ENCODE measurements around the gene STK16.

STK16 gene

GRCh38 chr2:219289537-219290361 is 44.5 kb downstream of the STK16 start:
- DNase-seq = no peak

DNA sequence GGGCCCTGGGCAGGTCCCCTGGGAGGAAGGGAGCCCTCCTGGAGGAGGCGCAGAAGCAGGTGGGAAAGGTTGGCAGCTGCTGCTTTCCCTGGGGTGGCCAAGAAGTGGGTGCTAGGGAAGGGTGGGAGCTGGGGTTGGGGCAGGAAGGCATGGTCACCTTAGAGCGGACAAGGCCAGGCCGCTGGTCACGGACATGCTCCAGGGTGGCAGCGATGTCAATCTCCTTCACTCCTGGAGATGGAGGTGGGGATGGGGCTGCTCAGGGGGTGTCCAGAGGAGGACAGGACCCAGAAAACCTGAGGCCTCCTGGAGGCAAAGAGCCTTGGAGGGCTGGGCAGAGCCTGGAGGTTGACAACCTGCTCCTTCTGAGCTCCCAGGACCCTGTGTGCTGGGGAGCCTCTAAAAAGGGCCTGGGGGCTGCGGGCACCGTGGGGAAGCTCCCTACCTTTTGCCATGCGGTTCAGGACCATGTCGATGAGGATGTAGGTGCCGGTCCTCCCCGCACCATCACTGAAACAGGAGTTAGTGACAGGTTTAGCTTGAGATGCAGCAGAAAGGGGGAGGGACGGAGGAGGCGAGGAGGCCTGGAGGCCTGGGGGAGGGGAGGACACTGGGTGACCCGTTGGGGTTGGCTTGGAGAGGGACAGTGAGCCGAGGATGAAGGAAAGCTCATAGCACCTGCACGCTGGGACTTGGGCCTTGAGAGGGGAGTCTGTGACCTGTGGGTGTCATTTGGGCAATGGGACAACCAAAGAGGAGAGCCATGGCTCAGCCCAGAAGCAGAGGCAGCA is 45.3 kb downstream of the STK16 start:
- DNase-seq = no peak

DNA sequence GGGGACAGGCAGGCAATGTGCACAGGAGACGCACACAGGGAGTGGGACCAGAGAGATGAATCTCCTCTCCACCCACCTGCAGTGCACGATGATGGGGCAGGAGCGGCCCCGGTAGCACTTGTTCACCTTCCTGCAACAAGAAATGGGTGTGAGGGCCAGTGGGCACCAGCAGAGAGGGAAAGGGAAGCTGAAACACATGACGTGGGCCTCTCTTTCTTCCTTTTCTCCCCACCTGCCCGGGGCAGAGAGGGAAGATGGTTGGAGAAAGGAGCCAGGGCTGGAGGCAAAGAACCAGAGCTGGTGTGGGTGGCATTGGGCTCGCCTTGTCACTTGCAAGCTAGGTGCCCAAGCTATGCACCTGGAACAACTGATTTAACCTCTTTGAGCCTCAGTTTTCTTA is 46.1 kb downstream of the STK16 start:
- DNase-seq = no peak

GRCh38 chr2:219291910-219292490 is 46.7 kb downstream of the STK16 start:
- DNase-seq = no peak

GRCh38 chr2:219292616-219293015 is 47.3 kb downstream of the STK16 start:
- DNase-seq = no peak

DNA sequence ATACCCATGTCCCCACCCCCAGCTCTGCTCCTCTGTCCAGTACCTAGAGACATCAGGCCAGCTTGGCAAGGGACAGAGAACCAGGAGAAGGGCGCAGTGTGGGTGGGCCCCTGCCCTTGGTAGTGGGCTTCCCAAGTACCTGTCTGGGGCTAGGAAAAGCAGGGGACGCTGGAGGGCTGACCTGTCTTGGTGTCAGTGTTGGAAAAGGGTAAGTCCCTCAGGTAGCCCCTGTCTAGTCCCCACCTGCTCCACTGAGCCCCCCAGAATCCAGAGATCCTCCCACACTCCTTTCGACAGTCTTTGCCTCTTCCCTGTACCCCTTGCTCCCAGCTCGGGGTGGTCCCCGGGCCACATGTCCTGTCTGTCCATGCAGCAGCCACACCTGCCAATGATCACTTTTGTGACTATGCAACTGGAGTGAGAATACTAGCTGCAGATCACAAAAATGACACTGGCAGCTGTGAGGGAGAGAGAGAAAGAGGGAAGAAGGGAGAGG is 48.5 kb downstream of the STK16 start:
- DNase-seq = peak; percentile 18 to 19

- DNase-seq = peak; percentile 92 to 94
Measured at GRCh38 chr2:219294356-219295351, 49.4 kb downstream of the STK16 start.

DNA sequence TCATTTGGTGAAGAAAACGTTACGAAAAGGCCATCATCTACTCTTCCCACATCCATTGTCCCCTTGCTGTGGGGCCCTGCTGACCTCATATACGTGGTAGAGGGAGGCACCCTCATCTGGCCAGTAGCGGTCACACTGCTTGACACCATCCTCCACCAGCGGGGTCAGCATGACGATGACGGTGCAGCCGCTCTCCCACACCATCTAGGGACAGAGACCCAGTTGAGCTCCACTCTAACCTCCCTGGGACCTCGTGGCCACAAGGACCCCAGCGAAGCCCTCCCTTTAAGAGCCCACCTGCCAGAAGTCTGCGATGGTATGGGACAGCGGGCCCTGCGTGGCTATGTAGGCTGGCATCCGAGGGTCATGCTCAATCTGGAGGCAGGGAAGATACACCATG is 50.9 kb downstream of the STK16 start:
- DNase-seq = peak in 1 of 2 experiments; percentile 14

DNA sequence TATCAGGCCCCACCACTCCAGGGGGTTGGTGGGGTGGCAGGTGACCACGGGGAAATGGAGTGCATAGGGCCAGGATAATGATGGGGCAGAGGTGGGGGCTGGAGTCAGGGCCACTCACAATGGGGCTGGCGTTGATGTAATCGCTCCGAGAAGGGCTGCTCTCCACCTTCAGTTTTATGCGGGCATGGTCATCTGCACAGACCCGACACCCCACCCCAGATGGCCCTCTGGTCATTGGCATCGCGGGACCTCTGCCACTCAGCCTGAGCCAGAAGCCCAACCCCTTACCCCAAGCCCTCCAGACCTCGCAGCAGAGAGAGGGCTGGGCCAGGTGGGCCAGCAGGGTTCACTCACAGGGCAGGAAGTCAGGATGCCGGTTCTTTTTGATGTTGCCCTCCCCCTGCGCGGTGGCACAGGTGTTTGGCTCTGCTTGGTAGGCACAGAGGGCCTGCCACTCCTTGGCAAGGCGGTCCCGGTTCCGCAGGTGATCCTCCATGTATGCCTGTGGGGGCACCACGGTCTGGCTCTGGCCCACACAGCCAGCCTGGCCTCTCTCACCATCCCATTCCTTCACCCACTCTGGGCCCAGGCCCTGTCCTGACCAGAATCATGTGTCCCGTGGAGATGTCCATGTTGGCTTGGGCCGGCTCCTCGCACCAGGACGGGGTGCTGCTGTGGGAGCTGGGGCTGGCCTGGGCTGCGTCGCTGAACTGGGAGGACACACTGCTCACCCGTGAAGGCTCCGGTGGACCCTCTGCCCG is 51.5 kb downstream of the STK16 start:
- DNase-seq = peak in 1 of 2 experiments; percentile 15

DNA sequence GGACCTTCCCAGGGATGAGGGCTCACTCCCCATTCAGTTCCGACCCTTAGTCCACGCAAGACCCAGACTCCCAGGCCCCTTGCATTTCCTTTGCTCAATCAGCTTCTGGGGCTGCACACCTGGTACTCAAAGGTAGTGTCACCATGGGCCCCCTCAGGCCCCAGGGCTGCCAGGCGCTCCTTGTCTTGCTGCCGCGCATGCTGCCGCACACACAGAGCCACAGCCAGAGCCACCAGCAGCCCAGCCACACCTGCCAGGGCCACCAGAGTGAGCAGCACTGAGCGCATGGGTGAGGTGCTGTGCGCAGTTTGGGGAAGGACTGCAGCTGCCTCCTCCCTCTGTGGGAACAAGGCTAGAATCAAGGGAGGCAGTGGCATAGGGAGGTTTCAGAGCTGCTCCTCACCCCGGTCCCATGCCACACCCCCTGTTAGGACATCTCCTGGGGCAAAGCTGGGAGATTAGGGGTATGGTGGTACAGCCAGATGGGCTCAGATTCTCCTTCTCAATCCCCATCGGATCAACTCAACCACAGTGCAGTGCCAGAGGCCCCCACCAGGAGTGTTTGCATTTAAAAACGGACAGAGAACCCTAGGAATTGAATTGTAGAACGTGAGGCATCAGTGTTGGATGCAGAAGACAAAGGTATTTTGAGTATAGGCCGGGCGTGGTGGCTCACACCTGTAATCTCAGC is 52.6 kb downstream of the STK16 start:
- DNase-seq = peak in 1 of 2 experiments; percentile 22

- DNase-seq = peak; percentile 93 to 95
Measured at GRCh38 chr2:219298759-219299371, 53.6 kb downstream of the STK16 start.

- DNase-seq = no peak
Measured at GRCh38 chr2:219299372-219299760, 54.1 kb downstream of the STK16 start.
